ENCODE measurements around the gene AGL.
"Not testable (repeated sequence)": the region's sequence is repeated elsewhere in the genome, so short reads cannot be mapped to it uniquely, and the experiment has no call there.

DNA sequence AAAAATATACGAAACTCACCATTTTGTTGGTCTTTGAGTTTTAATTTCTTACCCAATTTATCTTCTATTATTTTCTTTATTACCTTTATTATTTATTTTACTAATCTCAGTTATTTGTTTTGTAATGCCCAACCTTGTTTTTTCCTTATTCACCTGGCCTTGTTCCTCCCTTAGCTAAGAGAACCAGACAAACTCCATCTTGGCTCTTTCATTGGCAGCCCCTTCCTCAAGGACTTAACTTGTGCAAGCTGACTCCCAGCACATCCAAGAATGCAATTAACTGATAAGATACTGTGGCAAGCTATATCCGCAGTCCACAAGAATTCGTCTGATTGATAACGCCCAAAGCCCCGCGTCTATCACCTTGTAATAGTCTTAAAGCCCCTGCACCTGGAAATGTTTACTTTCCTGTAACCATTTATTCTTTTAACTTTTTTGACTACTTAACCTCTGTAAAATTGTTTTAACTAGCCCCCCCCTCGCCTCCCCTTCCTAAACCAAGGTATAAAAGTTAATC lies 109.1 kb downstream of the AGL start:
- not testable (repeated sequence) for TF ChIP-seq EZH2 (IDR thresholded peaks at IDR 0.05; ENCODE audit: borderline replicate concordance, low read depth, low read length, poor library complexity, severe bottlenecking)
- TF ChIP-seq, protein P1, sequence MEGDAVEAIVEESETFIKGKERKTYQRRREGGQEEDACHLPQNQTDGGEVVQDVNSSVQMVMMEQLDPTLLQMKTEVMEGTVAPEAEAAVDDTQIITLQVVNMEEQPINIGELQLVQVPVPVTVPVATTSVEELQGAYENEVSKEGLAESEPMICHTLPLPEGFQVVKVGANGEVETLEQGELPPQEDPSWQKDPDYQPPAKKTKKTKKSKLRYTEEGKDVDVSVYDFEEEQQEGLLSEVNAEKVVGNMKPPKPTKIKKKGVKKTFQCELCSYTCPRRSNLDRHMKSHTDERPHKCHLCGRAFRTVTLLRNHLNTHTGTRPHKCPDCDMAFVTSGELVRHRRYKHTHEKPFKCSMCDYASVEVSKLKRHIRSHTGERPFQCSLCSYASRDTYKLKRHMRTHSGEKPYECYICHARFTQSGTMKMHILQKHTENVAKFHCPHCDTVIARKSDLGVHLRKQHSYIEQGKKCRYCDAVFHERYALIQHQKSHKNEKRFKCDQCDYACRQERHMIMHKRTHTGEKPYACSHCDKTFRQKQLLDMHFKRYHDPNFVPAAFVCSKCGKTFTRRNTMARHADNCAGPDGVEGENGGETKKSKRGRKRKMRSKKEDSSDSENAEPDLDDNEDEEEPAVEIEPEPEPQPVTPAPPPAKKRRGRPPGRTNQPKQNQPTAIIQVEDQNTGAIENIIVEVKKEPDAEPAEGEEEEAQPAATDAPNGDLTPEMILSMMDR (conservative IDR thresholded peaks at IDR 0.05; ENCODE audit: low read depth, low read length): not testable (repeated sequence)
